Neutrophil (primary cell): ENCODE measurements around the gene TREX2.

Experiments used
- H3K27ac ChIP-seq: fragments of 200-600 bp; sonication (generic); 2 replicates; pipeline ENCODE4 v1.5.1; 2016; ENCODE audit warnings: mild to moderate bottlenecking, moderate library complexity
- H3K27me3 ChIP-seq: fragments of 200-600 bp; sonication (generic); 2 replicates; pipeline ENCODE4 v1.6.0; 2016; ENCODE audit warnings: mild to moderate bottlenecking
- H3K36me3 ChIP-seq: fragments of 200-600 bp; sonication (generic); 2 replicates; pipeline ENCODE4 v1.5.1; 2017
- H3K4me1 ChIP-seq, 2 experiments: fragments of 200-600 bp in 1 of 2; sonication (generic) in 1 of 2; 1 replicate in 1 of 2; 2 replicates in 1 of 2; pipeline versions ENCODE4 v1.5.1 to v1.6.1; 2013 to 2016; ENCODE audit warnings: low read depth in 1 of 2, low read length in 1 of 2, mild to moderate bottlenecking in 1 of 2, moderate library complexity in 1 of 2; ENCODE audit not compliant: control insufficient read depth in 1 of 2, insufficient read depth in 1 of 2
- H3K4me3 ChIP-seq, 2 experiments: fragments of 200-600 bp in 1 of 2; sonication (generic) in 1 of 2; 1 replicate in 1 of 2; 2 replicates in 1 of 2; pipeline ENCODE4 v1.5.1; 2013 to 2016; ENCODE audit warnings: low read depth in 1 of 2, low read length in 1 of 2, mild to moderate bottlenecking in 1 of 2, moderate library complexity in 1 of 2
- H3K9me3 ChIP-seq: fragments of 200-600 bp; sonication (generic); 2 replicates; pipeline ENCODE4 v1.5.1; 2016
- CTCF ChIP-seq: fragments of 200-600 bp; sonication (generic); IDR thresholded peaks from 2 replicates; pipeline ENCODE4 v1.5.1; 2016; ENCODE audit warnings: antibody characterized with exemption

TREX2 gene

GRCh38 chrX:153475271-153475670 lies 29.4 kb upstream of the TREX2 start:
- Histone ChIP-seq H3K27me3 (peaks cover 38% of the 10 kb centered on the region), H3K36me3 (no peaks in the 10 kb centered on the region), H3K4me3 (no peak overlapping the region), H3K9me3 (no peaks in the 10 kb centered on the region), H3K4me1 (peaks cover 0 to 6% of the 10 kb centered on the region in 2 experiments), H3K27ac (no peak overlapping the region)
- TF ChIP-seq CTCF = no peak

- Histone ChIP-seq H3K36me3 (no peaks in the 10 kb centered on the region), H3K9me3 (no peaks in the 10 kb centered on the region), H3K4me1 (peaks cover 3 to 10% of the 10 kb centered on the region in 2 experiments), H3K27me3 (peaks cover 38% of the 10 kb centered on the region), H3K27ac (no peak overlapping the region), H3K4me3 (no peak overlapping the region)
- no peak for TF ChIP-seq CTCF
These were observed 28.9 kb upstream of the TREX2 start for GRCh38 chrX:153474718-153475117.

- TF ChIP-seq CTCF = no peak
- Histone ChIP-seq H3K4me3 (no peak overlapping the region), H3K27ac (no peak overlapping the region), H3K9me3 (no peaks in the 10 kb centered on the region), H3K4me1 (peaks cover 6 to 15% of the 10 kb centered on the region in 2 experiments), H3K36me3 (no peaks in the 10 kb centered on the region), H3K27me3 (peaks cover 38% of the 10 kb centered on the region)
These were observed 28.4 kb upstream of the TREX2 start for GRCh38 chrX:153474266-153474665.

- H3K9me3 ChIP-seq = no peaks in the 10 kb centered on the region
- H3K27me3 ChIP-seq = peaks cover 38% of the 10 kb centered on the region
- no peak for TF ChIP-seq CTCF
- no peak overlapping the region for H3K4me3 ChIP-seq
- H3K27ac ChIP-seq = no peak overlapping the region
- H3K4me1 ChIP-seq = peaks cover 6 to 15% of the 10 kb centered on the region in 2 experiments
- H3K36me3 ChIP-seq = no peaks in the 10 kb centered on the region
These were observed 27.3 kb upstream of the TREX2 start for GRCh38 chrX:153473126-153473525.

- Histone ChIP-seq H3K36me3 (no peaks in the 10 kb centered on the region), H3K27ac (no peak overlapping the region), H3K27me3 (peaks cover 34% of the 10 kb centered on the region), H3K9me3 (no peaks in the 10 kb centered on the region), H3K4me1 (peaks cover 6 to 15% of the 10 kb centered on the region in 2 experiments), H3K4me3 (no peak overlapping the region)
- TF ChIP-seq CTCF = no peak
These were observed 25.9 kb upstream of the TREX2 start for GRCh38 chrX:153471663-153472280.
